ENCODE data around the gene VPS72. TPM values are rescaled to one million over a fixed set of nuclear protein-coding genes. Genes with fewer than 3 reads are reported as not detected.

The VPS72 gene
- total RNA-seq, 6 experiments from 2014 or later: 57.8 to 87.4 (median 73.9) TPM

DNA sequence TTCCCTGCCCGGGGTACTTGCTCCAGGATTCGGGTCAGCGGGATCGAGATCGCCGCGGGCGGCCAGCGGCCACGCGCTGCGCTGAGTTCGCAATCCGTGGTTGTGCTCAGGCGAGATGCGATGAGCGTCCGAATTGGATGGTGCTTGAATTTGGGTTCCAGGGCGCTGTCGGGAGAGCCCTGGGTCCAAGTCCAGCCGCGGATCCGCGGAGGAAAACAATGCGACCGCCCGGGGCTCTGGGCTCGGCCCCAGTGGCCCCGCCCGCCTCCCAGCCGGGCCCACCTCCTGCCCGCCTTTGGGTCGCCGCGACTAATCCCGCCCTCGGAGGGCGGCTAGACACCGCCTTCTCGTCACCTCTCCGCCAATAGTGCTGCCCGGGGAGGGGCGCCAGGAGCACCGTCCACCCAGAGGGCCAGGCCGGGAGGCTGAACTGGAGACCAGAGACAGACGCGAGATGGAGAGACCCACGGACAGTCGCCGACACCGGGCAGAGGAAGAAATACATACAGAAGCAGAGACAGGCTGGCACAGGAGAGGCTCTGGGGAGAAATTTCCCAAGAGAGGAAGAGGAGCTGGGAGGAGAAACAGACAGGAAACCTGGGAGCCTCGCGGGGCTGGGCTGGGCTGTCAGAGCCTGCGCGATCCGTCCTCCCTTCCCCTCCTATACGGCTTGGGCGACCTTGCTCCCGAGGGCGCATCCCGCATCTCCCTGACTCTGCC is 43.4 kb downstream of the VPS72 start, which contains the start of gene SEMA6C:
Gene SEMA6C (minus strand): TSS at position 220 of the 720 bp plus-strand sequence. CDS start 4,010 bp downstream, outside the sequence.
- peak within 1 kb of the TSS; percentile 78 for H3K27ac Mint-ChIP-seq
- H3K4me1 Mint-ChIP-seq (ENCODE audit: low read depth): peaks cover 20% of the 10 kb centered on the region
- H3K9me3 Mint-ChIP-seq: no peaks in the 10 kb centered on the region
- peak within 1 kb of the TSS; percentile 87 for H3K4me3 Mint-ChIP-seq
- no peaks in the 10 kb centered on the region for H3K36me3 Mint-ChIP-seq (ENCODE audit: low read depth)
- TF ChIP-seq, protein P1, sequence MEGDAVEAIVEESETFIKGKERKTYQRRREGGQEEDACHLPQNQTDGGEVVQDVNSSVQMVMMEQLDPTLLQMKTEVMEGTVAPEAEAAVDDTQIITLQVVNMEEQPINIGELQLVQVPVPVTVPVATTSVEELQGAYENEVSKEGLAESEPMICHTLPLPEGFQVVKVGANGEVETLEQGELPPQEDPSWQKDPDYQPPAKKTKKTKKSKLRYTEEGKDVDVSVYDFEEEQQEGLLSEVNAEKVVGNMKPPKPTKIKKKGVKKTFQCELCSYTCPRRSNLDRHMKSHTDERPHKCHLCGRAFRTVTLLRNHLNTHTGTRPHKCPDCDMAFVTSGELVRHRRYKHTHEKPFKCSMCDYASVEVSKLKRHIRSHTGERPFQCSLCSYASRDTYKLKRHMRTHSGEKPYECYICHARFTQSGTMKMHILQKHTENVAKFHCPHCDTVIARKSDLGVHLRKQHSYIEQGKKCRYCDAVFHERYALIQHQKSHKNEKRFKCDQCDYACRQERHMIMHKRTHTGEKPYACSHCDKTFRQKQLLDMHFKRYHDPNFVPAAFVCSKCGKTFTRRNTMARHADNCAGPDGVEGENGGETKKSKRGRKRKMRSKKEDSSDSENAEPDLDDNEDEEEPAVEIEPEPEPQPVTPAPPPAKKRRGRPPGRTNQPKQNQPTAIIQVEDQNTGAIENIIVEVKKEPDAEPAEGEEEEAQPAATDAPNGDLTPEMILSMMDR (IDR thresholded peaks at IDR 0.05): no peak
- peaks cover 12% of the 10 kb centered on the region for H3K27me3 Mint-ChIP-seq (ENCODE audit: insufficient read depth)
- peak; percentile 83 for DNase-seq

DNA sequence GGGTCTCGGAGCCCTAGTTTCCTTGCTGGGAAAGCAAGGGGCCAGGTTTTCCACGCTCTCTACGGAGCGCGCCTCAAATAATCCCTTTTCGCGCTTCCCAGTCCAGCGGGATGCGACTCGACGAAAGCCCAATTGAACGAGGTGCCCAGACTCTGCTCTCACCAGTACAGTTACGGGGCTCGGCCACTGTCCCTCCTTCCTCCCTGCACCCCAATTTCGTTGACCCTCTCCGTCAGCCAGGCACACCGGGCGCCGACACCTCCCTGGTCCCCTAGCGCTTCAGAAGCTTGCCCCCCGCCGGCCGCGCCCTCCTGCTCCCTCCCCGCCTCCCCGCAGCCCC is 44.0 kb downstream of the VPS72 start:
- peaks cover 20% of the 10 kb centered on the region for H3K4me1 Mint-ChIP-seq (ENCODE audit: low read depth)
- peak overlapping the region; percentile 87 for H3K4me3 Mint-ChIP-seq
- H3K9me3 Mint-ChIP-seq: no peaks in the 10 kb centered on the region
- H3K27me3 Mint-ChIP-seq (ENCODE audit: insufficient read depth): peaks cover 12% of the 10 kb centered on the region
- no peaks in the 10 kb centered on the region for H3K36me3 Mint-ChIP-seq (ENCODE audit: low read depth)
- no peak for DNase-seq
- TF ChIP-seq, protein P1 (IDR thresholded peaks at IDR 0.05): no peak
- H3K27ac Mint-ChIP-seq: no peak overlapping the region

DNA sequence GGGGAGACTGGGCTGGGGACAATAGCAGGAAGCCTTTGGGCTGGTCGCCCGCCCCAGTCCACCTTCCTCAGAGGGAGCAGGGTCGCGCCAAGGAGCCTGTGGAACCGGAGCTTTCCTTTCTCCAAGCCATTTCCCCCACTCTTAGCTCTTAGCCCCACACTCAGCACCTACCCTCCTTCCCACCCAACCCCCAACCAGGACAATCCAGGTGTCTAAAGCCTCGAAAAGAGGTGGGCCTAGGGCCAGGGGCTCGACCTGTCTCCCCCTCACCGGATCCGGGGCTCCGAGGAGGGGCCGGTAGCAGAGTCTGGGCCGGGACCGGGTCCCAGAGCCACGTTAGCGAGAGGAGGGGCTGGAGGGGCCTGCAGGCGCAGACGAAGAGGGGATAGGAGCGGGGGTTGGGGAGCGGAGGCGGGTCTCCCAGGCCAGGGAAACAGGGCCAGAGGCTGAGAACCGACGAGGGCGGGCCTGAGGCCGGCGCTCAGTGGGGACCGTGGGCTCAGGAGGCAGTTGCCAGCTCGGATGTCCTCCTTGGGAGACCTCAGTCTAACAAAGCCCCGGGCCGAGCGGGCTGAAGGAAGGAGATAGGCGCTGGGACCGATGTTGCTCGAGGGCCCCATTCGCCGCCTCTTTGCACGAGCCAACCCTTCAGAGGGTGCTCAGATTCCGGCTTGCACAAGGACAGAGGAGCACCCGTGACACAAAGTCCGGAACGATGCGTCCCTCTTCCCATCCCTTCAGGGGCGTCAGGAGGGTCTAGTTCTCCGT is 44.5 kb downstream of the VPS72 start:
- no peak overlapping the region for H3K27ac Mint-ChIP-seq
- H3K4me3 Mint-ChIP-seq: peak overlapping the region; percentile 87
- peaks cover 20% of the 10 kb centered on the region for H3K4me1 Mint-ChIP-seq (ENCODE audit: low read depth)
- peaks cover 12% of the 10 kb centered on the region for H3K27me3 Mint-ChIP-seq (ENCODE audit: insufficient read depth)
- no peak for DNase-seq
- no peaks in the 10 kb centered on the region for H3K9me3 Mint-ChIP-seq
- TF ChIP-seq, protein P1 (IDR thresholded peaks at IDR 0.05): no peak
- no peaks in the 10 kb centered on the region for H3K36me3 Mint-ChIP-seq (ENCODE audit: low read depth)

DNA sequence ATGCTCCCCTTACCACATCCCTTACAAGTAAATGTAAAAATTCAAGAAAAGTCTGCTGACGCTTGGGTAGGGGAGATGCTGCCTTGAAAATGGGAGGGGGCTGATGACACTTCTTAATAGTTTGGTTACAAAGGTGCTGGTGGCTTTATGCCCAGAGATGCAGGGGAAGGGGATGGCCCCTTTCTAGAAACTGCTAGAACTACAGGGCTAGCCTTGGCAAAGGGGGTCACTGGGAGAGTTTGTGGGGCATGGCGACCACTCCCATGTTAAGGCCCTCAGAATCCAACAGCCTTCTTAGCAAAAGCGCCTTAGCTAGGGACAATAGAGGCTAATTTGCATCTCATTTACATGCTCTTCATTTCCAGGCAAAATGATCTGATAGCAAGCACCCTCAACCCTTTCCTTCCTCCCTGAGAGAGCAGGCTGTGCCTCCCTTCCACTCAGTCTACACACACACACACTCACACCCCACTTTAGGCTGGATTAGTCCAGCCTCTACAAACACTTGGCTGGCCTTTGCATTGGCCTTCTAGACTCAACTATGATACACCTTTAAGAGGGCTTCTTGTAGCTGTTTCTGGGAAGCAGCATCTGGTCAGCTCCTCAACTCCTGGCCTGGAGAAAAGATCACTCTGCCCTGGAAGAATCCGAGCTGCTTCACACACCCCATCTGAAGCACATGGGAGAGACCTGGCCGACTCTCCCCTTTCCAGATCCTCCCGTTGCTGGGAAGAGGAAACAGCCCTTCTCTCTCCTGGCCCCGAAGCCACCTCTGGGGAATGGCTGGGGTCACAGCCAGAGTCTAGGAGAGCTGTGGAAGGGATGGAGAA is 45.3 kb downstream of the VPS72 start:
- Mint-ChIP-seq H3K27ac (no peak overlapping the region), H3K4me3 (no peak overlapping the region), H3K9me3 (no peaks in the 10 kb centered on the region), H3K36me3 (ENCODE audit: low read depth) (no peaks in the 10 kb centered on the region), H3K4me1 (ENCODE audit: low read depth) (peaks cover 20% of the 10 kb centered on the region), H3K27me3 (ENCODE audit: insufficient read depth) (peaks cover 15% of the 10 kb centered on the region)
- DNase-seq: no peak
- TF ChIP-seq, protein P1 (IDR thresholded peaks at IDR 0.05): no peak

DNA sequence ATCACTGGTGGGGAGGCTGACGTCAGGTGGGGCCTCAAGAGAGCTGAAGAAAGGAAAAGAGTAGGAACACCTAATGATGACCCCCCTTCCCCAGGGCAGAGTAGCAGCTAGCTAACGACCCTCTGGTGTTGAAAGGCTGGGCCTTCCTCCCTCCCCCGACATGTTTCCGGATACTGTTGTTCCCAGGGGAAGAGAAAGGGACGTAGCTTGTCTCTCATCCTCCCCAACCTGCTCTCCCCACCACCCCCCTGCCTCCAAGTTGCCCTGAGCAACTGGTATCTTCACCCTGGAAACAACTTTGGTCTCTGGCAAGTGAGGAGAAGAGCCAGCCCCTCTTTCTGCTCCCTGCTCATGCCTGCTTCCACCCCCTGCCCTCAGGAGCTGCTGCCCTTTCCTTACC is 46.0 kb downstream of the VPS72 start:
- H3K27ac Mint-ChIP-seq: no peak overlapping the region
- peaks cover 20% of the 10 kb centered on the region for H3K4me1 Mint-ChIP-seq (ENCODE audit: low read depth)
- no peaks in the 10 kb centered on the region for H3K9me3 Mint-ChIP-seq
- no peak overlapping the region for H3K4me3 Mint-ChIP-seq
- no peaks in the 10 kb centered on the region for H3K36me3 Mint-ChIP-seq (ENCODE audit: low read depth)
- no peak for DNase-seq
- TF ChIP-seq, protein P1 (IDR thresholded peaks at IDR 0.05): no peak
- H3K27me3 Mint-ChIP-seq (ENCODE audit: insufficient read depth): peaks cover 17% of the 10 kb centered on the region
